Measurements from ENCODE around the gene OPN1SW.

The OPN1SW gene

GRCh38 chr7:128729494-128729893 is 46.1 kb downstream of the OPN1SW start:
- no peak for DNase-seq

GRCh38 chr7:128728598-128728997 is 47.0 kb downstream of the OPN1SW start:
- DNase-seq: no peak

- no peak for DNase-seq
These were observed 48.4 kb downstream of the OPN1SW start for GRCh38 chr7:128727239-128727638.

GRCh38 chr7:128726737-128727072 is 48.9 kb downstream of the OPN1SW start:
- DNase-seq: no peak

GRCh38 chr7:128726059-128726736 is 49.4 kb downstream of the OPN1SW start:
- no peak for DNase-seq

GRCh38 chr7:128725531-128725930 is 50.1 kb downstream of the OPN1SW start:
- no peak for DNase-seq

- no peak for DNase-seq
These were observed 50.9 kb downstream of the OPN1SW start for GRCh38 chr7:128724743-128725142.

Data from CD4-positive, alpha-beta T cell treated with Interleukin-1 beta for 1 hour (primary cell).